ENCODE measurements around the gene PTPN9.
"Not testable (repeated sequence)": the region's sequence is repeated elsewhere in the genome, so short reads cannot be mapped to it uniquely, and the experiment has no call there.

Gene PTPN9

GRCh38 chr15:75542386-75542797 is 36.7 kb downstream of the PTPN9 start:
- no peaks in the 10 kb centered on the region for H3K36me3 ChIP-seq (ENCODE audit: control insufficient read depth, insufficient read depth, low read length)
- no peak overlapping the region for H3K9ac ChIP-seq (ENCODE audit: low read length)
- no peak overlapping the region for H3K4me3 ChIP-seq (ENCODE audit: low read length)
- H3K4me1 ChIP-seq (ENCODE audit: control insufficient read depth, insufficient read depth, low read length): no peaks in the 10 kb centered on the region
- peak overlapping the region; percentile 24 for H3K27ac ChIP-seq (ENCODE audit: low read depth, low read length)
- no peaks in the 10 kb centered on the region for H3K27me3 ChIP-seq (ENCODE audit: control insufficient read depth, insufficient read depth, low read length)

- Histone ChIP-seq H3K27me3 (ENCODE audit: control insufficient read depth, insufficient read depth, low read length) (no peaks in the 10 kb centered on the region), H3K4me3 (ENCODE audit: low read length) (no peak overlapping the region), H3K36me3 (ENCODE audit: control insufficient read depth, insufficient read depth, low read length) (no peaks in the 10 kb centered on the region), H3K9ac (ENCODE audit: low read length) (no peak overlapping the region), H3K27ac (ENCODE audit: low read depth, low read length) (no peak overlapping the region), H3K4me1 (ENCODE audit: control insufficient read depth, insufficient read depth, low read length) (no peaks in the 10 kb centered on the region)
Measured at GRCh38 chr15:75538376-75538775, 40.7 kb downstream of the PTPN9 start.

- Histone ChIP-seq H3K27me3 (ENCODE audit: control insufficient read depth, insufficient read depth, low read length) (no peaks in the 10 kb centered on the region), H3K27ac (ENCODE audit: low read depth, low read length) (no peak overlapping the region), H3K36me3 (ENCODE audit: control insufficient read depth, insufficient read depth, low read length) (no peaks in the 10 kb centered on the region), H3K4me3 (ENCODE audit: low read length) (no peak overlapping the region), H3K9ac (ENCODE audit: low read length) (no peak overlapping the region), H3K4me1 (ENCODE audit: control insufficient read depth, insufficient read depth, low read length) (peaks cover 22% of the 10 kb centered on the region)
Measured at GRCh38 chr15:75533945-75534344, 45.2 kb downstream of the PTPN9 start.

GRCh38 chr15:75532413-75533250 is 46.5 kb downstream of the PTPN9 start:
- Histone ChIP-seq H3K9ac (ENCODE audit: low read length) (no peak overlapping the region), H3K27ac (ENCODE audit: low read depth, low read length) (peak overlapping the region; percentile 75), H3K27me3 (ENCODE audit: control insufficient read depth, insufficient read depth, low read length) (no peaks in the 10 kb centered on the region), H3K4me3 (ENCODE audit: low read length) (no peak overlapping the region), H3K36me3 (ENCODE audit: control insufficient read depth, insufficient read depth, low read length) (no peaks in the 10 kb centered on the region), H3K4me1 (ENCODE audit: control insufficient read depth, insufficient read depth, low read length) (peaks cover 22% of the 10 kb centered on the region)

- Histone ChIP-seq H3K27me3 (ENCODE audit: control insufficient read depth, insufficient read depth, low read length) (no peaks in the 10 kb centered on the region), H3K36me3 (ENCODE audit: control insufficient read depth, insufficient read depth, low read length) (no peaks in the 10 kb centered on the region), H3K4me1 (ENCODE audit: control insufficient read depth, insufficient read depth, low read length) (peaks cover 22% of the 10 kb centered on the region), H3K27ac (ENCODE audit: low read depth, low read length) (peak overlapping the region; percentile 38), H3K4me3 (ENCODE audit: low read length) (no peak overlapping the region), H3K9ac (ENCODE audit: low read length) (no peak overlapping the region)
Measured at GRCh38 chr15:75531041-75531450, 48.1 kb downstream of the PTPN9 start.

- Histone ChIP-seq H3K27me3 (ENCODE audit: control insufficient read depth, insufficient read depth, low read length) (no peaks in the 10 kb centered on the region), H3K9ac (ENCODE audit: low read length) (no peak overlapping the region), H3K27ac (ENCODE audit: low read depth, low read length) (no peak overlapping the region), H3K36me3 (ENCODE audit: control insufficient read depth, insufficient read depth, low read length) (no peaks in the 10 kb centered on the region), H3K4me3 (ENCODE audit: low read length) (no peak overlapping the region), H3K4me1 (ENCODE audit: control insufficient read depth, insufficient read depth, low read length) (peaks cover 22% of the 10 kb centered on the region)
Measured at GRCh38 chr15:75530169-75530568, 48.9 kb downstream of the PTPN9 start.

- not testable (repeated sequence) for H3K4me3 ChIP-seq (ENCODE audit: low read length); H3K9ac ChIP-seq (ENCODE audit: low read length)
- H3K36me3 ChIP-seq (ENCODE audit: control insufficient read depth, insufficient read depth, low read length): peaks cover 15% of the 10 kb centered on the region
Measured at GRCh38 chr15:75525756-75526155, 53.4 kb downstream of the PTPN9 start.

GRCh38 chr15:75523011-75523410 is 56.1 kb downstream of the PTPN9 start:
- H3K9ac ChIP-seq (ENCODE audit: low read length): no peak overlapping the region
- H3K4me3 ChIP-seq (ENCODE audit: low read length): no peak overlapping the region
- H3K27me3 ChIP-seq (ENCODE audit: control insufficient read depth, insufficient read depth, low read length): no peaks in the 10 kb centered on the region
- peaks cover 16% of the 10 kb centered on the region for H3K36me3 ChIP-seq (ENCODE audit: control insufficient read depth, insufficient read depth, low read length)
- H3K27ac ChIP-seq (ENCODE audit: low read depth, low read length): no peak overlapping the region
- no peaks in the 10 kb centered on the region for H3K4me1 ChIP-seq (ENCODE audit: control insufficient read depth, insufficient read depth, low read length)

More at GRCh38 chr15:75525756-75526155, 53.4 kb downstream of the PTPN9 start:
- H3K27ac ChIP-seq (ENCODE audit: low read depth, low read length); H3K4me1 ChIP-seq (ENCODE audit: control insufficient read depth, insufficient read depth, low read length); H3K27me3 ChIP-seq (ENCODE audit: control insufficient read depth, insufficient read depth, low read length): not testable (repeated sequence)

- Histone ChIP-seq H3K9ac (ENCODE audit: low read length) (no peak overlapping the region), H3K36me3 (ENCODE audit: control insufficient read depth, insufficient read depth, low read length) (peaks cover 18% of the 10 kb centered on the region), H3K4me1 (ENCODE audit: control insufficient read depth, insufficient read depth, low read length) (no peaks in the 10 kb centered on the region), H3K4me3 (ENCODE audit: low read length) (no peak overlapping the region), H3K27me3 (ENCODE audit: control insufficient read depth, insufficient read depth, low read length) (no peaks in the 10 kb centered on the region), H3K27ac (ENCODE audit: low read depth, low read length) (no peak overlapping the region)
Measured at GRCh38 chr15:75517233-75517632, 61.9 kb downstream of the PTPN9 start.

GRCh38 chr15:75508840-75509532 is 70.1 kb downstream of the PTPN9 start:
- no peak overlapping the region for H3K27ac ChIP-seq (ENCODE audit: low read depth, low read length)
- H3K27me3 ChIP-seq (ENCODE audit: control insufficient read depth, insufficient read depth, low read length): no peaks in the 10 kb centered on the region
- H3K36me3 ChIP-seq (ENCODE audit: control insufficient read depth, insufficient read depth, low read length): peaks cover 18% of the 10 kb centered on the region
- H3K9ac ChIP-seq (ENCODE audit: low read length): no peak overlapping the region
- no peak overlapping the region for H3K4me3 ChIP-seq (ENCODE audit: low read length)
- no peaks in the 10 kb centered on the region for H3K4me1 ChIP-seq (ENCODE audit: control insufficient read depth, insufficient read depth, low read length)

GRCh38 chr15:75502360-75502759 is 76.8 kb downstream of the PTPN9 start:
- no peaks in the 10 kb centered on the region for H3K4me1 ChIP-seq (ENCODE audit: control insufficient read depth, insufficient read depth, low read length)
- no peak overlapping the region for H3K9ac ChIP-seq (ENCODE audit: low read length)
- H3K36me3 ChIP-seq (ENCODE audit: control insufficient read depth, insufficient read depth, low read length): peaks cover 15% of the 10 kb centered on the region
- no peak overlapping the region for H3K27ac ChIP-seq (ENCODE audit: low read depth, low read length)
- H3K4me3 ChIP-seq (ENCODE audit: low read length): no peak overlapping the region
- H3K27me3 ChIP-seq (ENCODE audit: control insufficient read depth, insufficient read depth, low read length): no peaks in the 10 kb centered on the region

GRCh38 chr15:75493732-75494131 is 85.4 kb downstream of the PTPN9 start:
- H3K36me3 ChIP-seq (ENCODE audit: control insufficient read depth, insufficient read depth, low read length): peaks cover 3% of the 10 kb centered on the region
- no peak overlapping the region for H3K9ac ChIP-seq (ENCODE audit: low read length)
- H3K27ac ChIP-seq (ENCODE audit: low read depth, low read length): no peak overlapping the region

More at GRCh38 chr15:75493732-75494131, 85.4 kb downstream of the PTPN9 start:
- H3K4me1 ChIP-seq (ENCODE audit: control insufficient read depth, insufficient read depth, low read length): no peaks in the 10 kb centered on the region
- H3K4me3 ChIP-seq (ENCODE audit: low read length): no peak overlapping the region
- H3K27me3 ChIP-seq (ENCODE audit: control insufficient read depth, insufficient read depth, low read length): no peaks in the 10 kb centered on the region

Measured in rectal smooth muscle tissue (tissue), 1 donor.